ENCODE results near the gene PLAC1. TPM values are rescaled to one million over a fixed set of nuclear protein-coding genes. Genes with fewer than 3 reads are reported as not detected.
A peak's percentile ranks its signal among the peaks of the same experiment; 100 is the strongest.

The PLAC1 gene
- total RNA-seq, 3 donors from 2014 or later (not counting 1 experiment from before 2014, with no cell fraction given), result not detected

DNA sequence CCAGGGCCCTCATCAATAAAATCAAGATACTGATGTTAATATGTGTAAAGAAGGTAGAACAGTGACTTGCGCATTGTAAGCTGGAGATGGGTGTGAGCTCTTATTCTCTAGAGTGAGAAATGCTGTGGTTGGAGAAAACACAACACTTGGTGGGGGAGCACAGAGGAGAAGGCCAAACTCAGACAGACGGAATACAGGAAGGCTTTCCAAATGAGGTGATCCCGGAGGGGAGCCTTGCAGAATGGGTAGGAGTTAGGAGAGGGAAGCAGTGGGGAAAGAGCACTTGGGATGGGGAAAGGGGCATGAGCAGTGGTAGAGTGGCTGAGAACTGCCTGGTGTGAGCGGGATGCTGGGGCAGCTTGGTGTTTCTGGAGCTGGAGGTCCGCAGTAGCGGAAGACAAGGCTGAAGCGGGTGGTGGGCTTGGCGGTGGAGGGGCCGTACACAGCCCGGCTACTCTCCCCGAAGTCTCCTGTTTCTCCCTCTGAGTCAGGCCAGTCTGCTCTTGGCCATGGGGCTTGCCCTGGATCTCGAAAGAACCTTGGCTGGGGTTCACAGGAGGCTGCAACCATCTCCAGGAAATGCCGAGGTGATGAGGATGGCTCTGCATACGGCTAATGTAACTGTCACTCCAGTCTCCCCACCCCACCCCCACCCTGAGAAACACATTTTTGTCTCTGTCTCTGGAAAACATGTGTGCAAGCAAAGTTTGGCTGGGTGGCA, 11.3 kb upstream of the PLAC1 start:
- H3K4me3 Mint-ChIP-seq, result peak overlapping the region; percentile 3
- peak overlapping the region in 1 of 2 donors; percentile 85 for H3K27ac Mint-ChIP-seq
- H3K4me3 ChIP-seq (ENCODE audit: low read length), result no peak overlapping the region

DNA sequence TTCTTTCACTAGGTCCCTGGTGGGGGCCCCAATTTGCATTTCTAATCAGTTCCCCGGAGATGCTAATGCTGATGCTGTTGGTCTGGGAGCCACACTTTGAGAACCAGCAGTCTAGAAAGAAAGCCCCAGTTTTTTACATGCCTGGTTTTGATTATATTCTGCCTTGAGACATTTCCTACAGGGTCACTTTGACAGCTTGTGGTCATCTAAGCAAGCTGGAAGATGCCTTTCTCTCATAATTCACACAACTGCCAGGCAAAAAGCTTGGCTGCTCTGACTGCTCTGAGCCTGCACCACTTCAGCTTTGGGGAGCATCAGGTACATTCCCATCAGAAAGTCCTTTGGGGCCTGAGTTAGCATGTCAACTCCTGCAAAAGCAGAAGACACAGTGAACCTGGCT, 5.9 kb upstream of the PLAC1 start:
- Histone ChIP-seq H3K9me3 (ENCODE audit: control insufficient read depth, insufficient read depth, low read length) (no peaks in the 10 kb centered on the region), H3K27ac (ENCODE audit: low read length) (no peak overlapping the region), H3K36me3 (ENCODE audit: control insufficient read depth, insufficient read depth, low read length) (no peaks in the 10 kb centered on the region), H3K4me3 (ENCODE audit: low read length) (no peak overlapping the region), H3K27me3 (ENCODE audit: control insufficient read depth, insufficient read depth, low read length) (no peaks in the 10 kb centered on the region), H3K4me1 (ENCODE audit: control insufficient read depth, insufficient read depth, low read length) (no peaks in the 10 kb centered on the region)
- Mint-ChIP-seq H3K27ac (no peak overlapping the region), H3K27me3 (ENCODE audit: low read depth in 2 of 2) (peaks cover 10 to 47% of the 10 kb centered on the region in 2 donors), H3K4me1 (peaks cover 0 to 6% of the 10 kb centered on the region in 2 donors), H3K4me3 (no peak overlapping the region), H3K36me3 (no peaks in the 10 kb centered on the region), H3K9me3 (no peaks in the 10 kb centered on the region)
- DNase-seq (no peak), ATAC-seq (no peak)
- TF ChIP-seq, protein P1, sequence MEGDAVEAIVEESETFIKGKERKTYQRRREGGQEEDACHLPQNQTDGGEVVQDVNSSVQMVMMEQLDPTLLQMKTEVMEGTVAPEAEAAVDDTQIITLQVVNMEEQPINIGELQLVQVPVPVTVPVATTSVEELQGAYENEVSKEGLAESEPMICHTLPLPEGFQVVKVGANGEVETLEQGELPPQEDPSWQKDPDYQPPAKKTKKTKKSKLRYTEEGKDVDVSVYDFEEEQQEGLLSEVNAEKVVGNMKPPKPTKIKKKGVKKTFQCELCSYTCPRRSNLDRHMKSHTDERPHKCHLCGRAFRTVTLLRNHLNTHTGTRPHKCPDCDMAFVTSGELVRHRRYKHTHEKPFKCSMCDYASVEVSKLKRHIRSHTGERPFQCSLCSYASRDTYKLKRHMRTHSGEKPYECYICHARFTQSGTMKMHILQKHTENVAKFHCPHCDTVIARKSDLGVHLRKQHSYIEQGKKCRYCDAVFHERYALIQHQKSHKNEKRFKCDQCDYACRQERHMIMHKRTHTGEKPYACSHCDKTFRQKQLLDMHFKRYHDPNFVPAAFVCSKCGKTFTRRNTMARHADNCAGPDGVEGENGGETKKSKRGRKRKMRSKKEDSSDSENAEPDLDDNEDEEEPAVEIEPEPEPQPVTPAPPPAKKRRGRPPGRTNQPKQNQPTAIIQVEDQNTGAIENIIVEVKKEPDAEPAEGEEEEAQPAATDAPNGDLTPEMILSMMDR (IDR thresholded peaks at IDR 0.05), result no peak
- 88% methylated on average over 1 of the region's 1 CpG for WGBS (ENCODE audit: insufficient coverage)
- intact Hi-C loops (cut with micrococcal nuclease), result no loop called here

More for the DNA sequence above, 11.3 kb upstream of the PLAC1 start:
- Mint-ChIP-seq H3K4me1 (peaks cover 0 to 16% of the 10 kb centered on the region in 2 donors), H3K36me3 (no peaks in the 10 kb centered on the region), H3K9me3 (no peaks in the 10 kb centered on the region), H3K27me3 (ENCODE audit: low read depth in 2 of 2) (peaks cover 0 to 23% of the 10 kb centered on the region in 2 donors)
- Histone ChIP-seq H3K27me3 (ENCODE audit: control insufficient read depth, insufficient read depth, low read length) (no peaks in the 10 kb centered on the region), H3K4me1 (ENCODE audit: control insufficient read depth, insufficient read depth, low read length) (no peaks in the 10 kb centered on the region), H3K9me3 (ENCODE audit: control insufficient read depth, insufficient read depth, low read length) (no peaks in the 10 kb centered on the region), H3K27ac (ENCODE audit: low read length) (no peak overlapping the region), H3K36me3 (ENCODE audit: control insufficient read depth, insufficient read depth, low read length) (no peaks in the 10 kb centered on the region)
- TF ChIP-seq, protein P1 (IDR thresholded peaks at IDR 0.05), result no peak
- 87% methylated on average over 14 of the region's 14 CpGs for WGBS (ENCODE audit: insufficient coverage)
- DNase-seq, result no peak
- ATAC-seq, result peak in 1 of 3 donors; percentile 67
- intact Hi-C loops (cut with micrococcal nuclease), result no loop called here

DNA sequence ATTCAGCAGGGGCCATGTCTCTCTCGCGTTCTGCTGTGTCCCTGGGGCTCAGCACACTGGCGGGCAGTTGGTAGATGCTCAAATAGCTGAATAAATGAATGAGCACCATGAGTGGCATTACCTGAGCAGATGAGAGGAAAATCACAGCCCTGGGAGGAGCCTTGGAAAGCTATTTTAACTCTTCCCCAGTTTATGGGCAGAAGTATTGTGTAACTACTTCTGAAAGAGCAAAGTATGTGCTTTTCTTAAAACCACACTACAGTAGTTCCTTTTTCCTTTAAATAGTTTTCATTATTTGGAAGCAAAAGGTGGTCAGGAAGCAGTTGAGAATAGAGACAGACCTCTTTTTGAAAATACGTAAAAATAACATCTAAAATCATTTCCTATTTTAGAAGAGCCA, 3.0 kb upstream of the PLAC1 start:
- H3K9me3 ChIP-seq (ENCODE audit: control insufficient read depth, insufficient read depth, low read length), result no peaks in the 10 kb centered on the region
- no peak overlapping the region for H3K4me3 ChIP-seq (ENCODE audit: low read length)
- intact Hi-C loops (cut with micrococcal nuclease), result no loop called here
- Mint-ChIP-seq H3K27me3 (ENCODE audit: low read depth in 2 of 2) (peaks cover 12 to 45% of the 10 kb centered on the region in 2 donors), H3K36me3 (no peaks in the 10 kb centered on the region), H3K9me3 (no peaks in the 10 kb centered on the region), H3K4me1 (no peaks in the 10 kb centered on the region), H3K27ac (no peak overlapping the region), H3K4me3 (no peak overlapping the region)
- no peak overlapping the region for H3K27ac ChIP-seq (ENCODE audit: low read length)
- DNase-seq, result no peak
- no peaks in the 10 kb centered on the region for H3K36me3 ChIP-seq (ENCODE audit: control insufficient read depth, insufficient read depth, low read length)
- H3K27me3 ChIP-seq (ENCODE audit: control insufficient read depth, insufficient read depth, low read length), result no peaks in the 10 kb centered on the region
- no peak for ATAC-seq
- TF ChIP-seq, protein P1 (IDR thresholded peaks at IDR 0.05), result no peak
- 60% methylated on average over 3 of the region's 4 CpGs for WGBS (ENCODE audit: insufficient coverage)
- no peaks in the 10 kb centered on the region for H3K4me1 ChIP-seq (ENCODE audit: control insufficient read depth, insufficient read depth, low read length)

DNA sequence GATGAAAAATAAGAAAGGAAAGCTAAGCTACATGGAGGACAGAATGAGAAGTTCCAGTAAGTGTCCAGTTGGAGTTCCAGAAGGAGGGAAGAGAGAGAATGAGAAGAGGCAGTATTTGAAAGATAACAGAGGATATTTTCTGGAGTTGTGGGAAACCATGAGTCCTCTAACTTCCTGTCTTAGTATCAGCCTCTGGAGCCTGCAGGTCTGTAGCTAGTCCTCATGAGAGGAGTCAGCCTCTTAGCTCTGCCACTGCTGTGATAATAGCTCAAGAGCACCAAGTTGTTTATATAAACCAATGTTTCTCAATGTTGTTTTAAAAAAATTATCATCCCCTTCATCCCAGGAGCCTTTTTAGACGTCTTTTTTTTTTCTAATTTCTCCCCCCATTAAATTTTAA, 2.4 kb upstream of the PLAC1 start:
- ATAC-seq (no peak), DNase-seq (no peak)
- Histone ChIP-seq H3K27me3 (ENCODE audit: control insufficient read depth, insufficient read depth, low read length) (no peaks in the 10 kb centered on the region), H3K4me1 (ENCODE audit: control insufficient read depth, insufficient read depth, low read length) (no peaks in the 10 kb centered on the region), H3K27ac (ENCODE audit: low read length) (no peak overlapping the region), H3K36me3 (ENCODE audit: control insufficient read depth, insufficient read depth, low read length) (no peaks in the 10 kb centered on the region), H3K9me3 (ENCODE audit: control insufficient read depth, insufficient read depth, low read length) (no peaks in the 10 kb centered on the region), H3K4me3 (ENCODE audit: low read length) (no peak overlapping the region)
- H3K36me3 Mint-ChIP-seq, result no peaks in the 10 kb centered on the region
- no peaks in the 10 kb centered on the region for H3K9me3 Mint-ChIP-seq
- H3K4me3 Mint-ChIP-seq, result no peak overlapping the region
- WGBS (ENCODE audit: insufficient coverage), result no CpG with 5 or more reads among the region's 1 CpG
- intact Hi-C loops (cut with micrococcal nuclease), result no loop called here
- TF ChIP-seq, protein P1 (IDR thresholded peaks at IDR 0.05), result no peak
- H3K27ac Mint-ChIP-seq, result no peak overlapping the region
- peaks cover 12 to 43% of the 10 kb centered on the region in 2 donors for H3K27me3 Mint-ChIP-seq (ENCODE audit: low read depth in 2 of 2)
- H3K4me1 Mint-ChIP-seq, result no peaks in the 10 kb centered on the region
